WTC11 (cell line): ENCODE results near the gene UBE3C. TPM values are rescaled to one million over a fixed set of nuclear protein-coding genes. Genes with fewer than 3 reads are reported as not detected.
"Not testable (repeated sequence)": the region's sequence is repeated elsewhere in the genome, so short reads cannot be mapped to it uniquely, and the experiment has no call there.

Experiments used
- ATAC-seq: fragments of 200-7000 bp; cut with Tn5 transposase; 2 replicates; pipeline ENCODE4 v1.10.0; 2021; ENCODE audit warnings: mild to moderate bottlenecking, moderate library complexity
- CTCF ChIA-PET: fragments of 300-600 bp; sonication (Branson Sonifier 250); formaldehyde crosslinking; loops from one replicate; lab custom pipeline; 2021; ENCODE audit warnings: antibody characterized with exemption; lab: Charles Lee
- POLR2A ChIA-PET: fragments of 350-600 bp; sonication (Branson Sonifier 250); formaldehyde crosslinking; loops from one replicate; lab custom pipeline; 2021; ENCODE audit warnings: antibody characterized with exemption; lab: Charles Lee
- DNase-seq: peaks from one replicate; pipeline ENCODE4 v3.0.0; 2021; ENCODE audit warnings: low spot score
- H3K27ac Mint-ChIP-seq: 2 replicates; pipeline ENCODE4 v1.8.0; 2021; ENCODE audit warnings: mixed read lengths
- H3K27me3 Mint-ChIP-seq: 2 replicates; pipeline ENCODE4 v1.8.0; 2021; ENCODE audit warnings: low read depth, mild to moderate bottlenecking, moderate library complexity, mixed read lengths
- H3K36me3 Mint-ChIP-seq: 2 replicates; pipeline ENCODE4 v1.8.0; 2021; ENCODE audit warnings: mixed read lengths
- H3K4me1 Mint-ChIP-seq: 2 replicates; pipeline ENCODE4 v1.8.0; 2022; ENCODE audit warnings: mixed read lengths
- H3K4me3 Mint-ChIP-seq: 2 replicates; pipeline ENCODE4 v1.8.0; 2021; ENCODE audit warnings: mild to moderate bottlenecking, moderate library complexity, mixed read lengths
- H3K9me3 Mint-ChIP-seq: 2 replicates; pipeline ENCODE4 v1.8.0; 2021; ENCODE audit warnings: mixed read lengths
- ETV6 ChIP-seq: sonication (generic); formaldehyde crosslinking; IDR thresholded peaks from 2 replicates; pipeline ENCODE4 v1.8.1; 2022; ENCODE audit warnings: mild to moderate bottlenecking, missing genetic modification reagents
- FOXJ3 ChIP-seq: sonication (generic); formaldehyde crosslinking; IDR thresholded peaks from 2 replicates; pipeline ENCODE4 v1.9.0; 2021; ENCODE audit warnings: missing genetic modification reagents, mild to moderate bottlenecking, borderline replicate concordance
- FOXP1 ChIP-seq: sonication (generic); formaldehyde crosslinking; IDR thresholded peaks from 2 replicates; pipeline ENCODE4 v1.8.0; 2022; ENCODE audit warnings: missing genetic modification reagents, mild to moderate bottlenecking, moderate library complexity, borderline replicate concordance
- FOXP4 ChIP-seq: sonication (generic); formaldehyde crosslinking; IDR thresholded peaks from 2 replicates; pipeline ENCODE4 v1.8.0; 2022; ENCODE audit warnings: mild to moderate bottlenecking, missing genetic modification reagents
- GABPB1 ChIP-seq: sonication (generic); formaldehyde crosslinking; IDR thresholded peaks from 2 replicates; pipeline ENCODE4 v1.8.1; 2023; ENCODE audit warnings: mild to moderate bottlenecking, missing genetic modification reagents
- GRHL2 ChIP-seq: fragments of 250-450 bp; sonication (Bioruptor Pico); IDR thresholded peaks from 2 replicates; pipeline ENCODE4 v1.8.0; 2022; ENCODE audit warnings: mild to moderate bottlenecking, moderate library complexity; ENCODE audit not compliant: insufficient replicate concordance, severe bottlenecking
- HMGA2 ChIP-seq: fragments of 250-450 bp; sonication (Bioruptor Pico); IDR thresholded peaks from 2 replicates; pipeline ENCODE4 v1.4.0; 2021; ENCODE audit warnings: mild to moderate bottlenecking, moderate library complexity
- IRF2 ChIP-seq: sonication (generic); formaldehyde crosslinking; IDR thresholded peaks from 2 replicates; pipeline ENCODE4 v1.8.0; 2022; ENCODE audit warnings: low read depth, missing genetic modification reagents, borderline replicate concordance
- MXD4 ChIP-seq: fragments of 250-450 bp; sonication (Bioruptor Pico); IDR thresholded peaks from 2 replicates; pipeline ENCODE4 v1.8.0; 2021; ENCODE audit warnings: mild to moderate bottlenecking, moderate library complexity, borderline replicate concordance
- NFYB ChIP-seq: sonication (generic); formaldehyde crosslinking; conservative IDR thresholded peaks from 2 replicates; pipeline ENCODE4 v1.8.0; 2022; ENCODE audit warnings: low read depth, missing genetic modification reagents
- PRRX2 ChIP-seq: fragments of 250-450 bp; sonication (Bioruptor Pico); IDR thresholded peaks from 2 replicates; pipeline ENCODE4 v1.8.0; 2021; ENCODE audit warnings: mild to moderate bottlenecking
- RELA ChIP-seq: sonication (generic); formaldehyde crosslinking; IDR thresholded peaks from 2 replicates; pipeline ENCODE4 v1.8.1; 2022; ENCODE audit warnings: missing genetic modification reagents, mild to moderate bottlenecking, borderline replicate concordance
- SP1 ChIP-seq: sonication (generic); formaldehyde crosslinking; conservative IDR thresholded peaks from 2 replicates; pipeline ENCODE4 v1.8.1; 2022; ENCODE audit warnings: missing genetic modification reagents
- USF1 ChIP-seq: sonication (generic); formaldehyde crosslinking; IDR thresholded peaks from 2 replicates; pipeline ENCODE4 v1.8.0; 2022; ENCODE audit warnings: mild to moderate bottlenecking, missing genetic modification reagents
- ZNF396 ChIP-seq: fragments of 250-450 bp; sonication (Bioruptor Pico); IDR thresholded peaks from 2 replicates; pipeline ENCODE4 v1.8.0; 2021; ENCODE audit warnings: mild to moderate bottlenecking, moderate library complexity, borderline replicate concordance
- ZNF425 ChIP-seq: fragments of 250-450 bp; sonication (Bioruptor Pico); conservative IDR thresholded peaks from 2 replicates; pipeline ENCODE4 v1.9.0; 2021; ENCODE audit warnings: mild to moderate bottlenecking
- total RNA-seq: library from RNA; stranded (reverse); gene quantifications from 3 replicates; pipeline ENCODE4 v1.2.3, GENCODE V29; 2021
- TF ChIP-seq, protein P1 (sequence below): fragments of 250-450 bp; sonication (Bioruptor Pico); IDR thresholded peaks from 2 replicates; pipeline ENCODE4 v1.8.0; 2021; ENCODE audit warnings: mild to moderate bottlenecking
- TF ChIP-seq, protein P2 (sequence below): sonication (generic); formaldehyde crosslinking; IDR thresholded peaks from 2 replicates; pipeline ENCODE4 v1.8.1; 2023; ENCODE audit warnings: mild to moderate bottlenecking, missing genetic modification reagents, moderate library complexity

UBE3C gene
- total RNA-seq, 1 experiment from 2014 or later = 59.7 TPM

DNA sequence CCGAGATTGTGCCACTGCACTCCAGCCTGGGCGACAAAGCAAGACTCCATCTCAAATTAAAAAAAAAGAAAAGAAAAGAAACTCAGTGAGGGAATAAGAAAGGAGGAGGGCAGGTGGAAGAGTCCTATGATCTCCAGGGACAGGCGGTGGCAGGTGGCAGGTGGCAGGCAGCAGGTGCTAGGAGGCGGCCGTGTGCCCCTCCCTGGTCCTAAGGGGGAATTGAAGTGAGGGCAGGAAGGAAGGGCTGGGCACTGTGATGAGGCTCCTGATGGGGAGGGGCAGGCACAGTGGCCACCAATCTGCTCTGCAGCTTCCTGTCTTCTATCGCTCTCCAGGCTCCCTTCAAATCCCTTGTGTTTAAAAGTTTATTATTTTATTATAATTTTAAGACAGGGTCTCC lies 41.2 kb upstream of the UBE3C start:
- peaks cover 6% of the 10 kb centered on the region for H3K36me3 Mint-ChIP-seq
- no peaks in the 10 kb centered on the region for H3K4me1 Mint-ChIP-seq
- CTCF ChIA-PET = no interaction called here
- no peak overlapping the region for H3K4me3 Mint-ChIP-seq
- TF ChIP-seq MXD4 (CRISPR knock-in tag) (no peak), SP1 (no peak), HMGA2 (CRISPR knock-in tag) (no peak), GRHL2 (CRISPR knock-in tag) (no peak), FOXJ3 (CRISPR knock-in tag) (no peak)
- TF ChIP-seq, protein P1, sequence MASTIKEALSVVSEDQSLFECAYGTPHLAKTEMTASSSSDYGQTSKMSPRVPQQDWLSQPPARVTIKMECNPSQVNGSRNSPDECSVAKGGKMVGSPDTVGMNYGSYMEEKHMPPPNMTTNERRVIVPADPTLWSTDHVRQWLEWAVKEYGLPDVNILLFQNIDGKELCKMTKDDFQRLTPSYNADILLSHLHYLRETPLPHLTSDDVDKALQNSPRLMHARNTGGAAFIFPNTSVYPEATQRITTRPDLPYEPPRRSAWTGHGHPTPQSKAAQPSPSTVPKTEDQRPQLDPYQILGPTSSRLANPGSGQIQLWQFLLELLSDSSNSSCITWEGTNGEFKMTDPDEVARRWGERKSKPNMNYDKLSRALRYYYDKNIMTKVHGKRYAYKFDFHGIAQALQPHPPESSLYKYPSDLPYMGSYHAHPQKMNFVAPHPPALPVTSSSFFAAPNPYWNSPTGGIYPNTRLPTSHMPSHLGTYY (CRISPR knock-in tag) = no peak
- POLR2A ChIA-PET = interaction anchor here (0.7 kb wide), 1 partner anchor 125 kb away, joined by 3 read pairs; no protein-coding TSS in a partner anchor
- H3K9me3 Mint-ChIP-seq = peaks cover 11% of the 10 kb centered on the region
- ATAC-seq = no peak
- H3K27ac Mint-ChIP-seq = no peak overlapping the region
- no peak for DNase-seq
- H3K27me3 Mint-ChIP-seq = peaks cover 8% of the 10 kb centered on the region

DNA sequence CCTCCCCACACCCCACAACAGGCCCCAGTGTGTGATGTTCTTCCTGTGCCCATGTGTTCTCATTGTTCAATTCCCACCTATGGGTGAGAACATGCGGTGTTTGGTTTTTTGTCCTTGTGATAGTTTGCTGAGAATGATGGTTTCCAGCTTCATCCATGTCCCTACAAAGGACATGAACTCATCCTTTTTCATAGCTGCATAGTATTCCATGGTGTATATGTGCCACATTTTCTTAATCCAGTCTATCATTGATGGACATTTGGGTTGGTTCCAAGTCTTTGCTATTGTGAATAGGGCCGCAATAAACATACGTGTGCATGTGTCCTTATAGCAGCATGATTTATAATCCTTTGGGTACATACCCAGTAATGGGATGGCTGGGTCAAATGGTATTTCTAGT lies 38.7 kb upstream of the UBE3C start:
- H3K27me3 Mint-ChIP-seq = peaks cover 20% of the 10 kb centered on the region
- H3K36me3 Mint-ChIP-seq, H3K4me1 Mint-ChIP-seq, DNase-seq, CTCF ChIA-PET, POLR2A ChIA-PET, H3K27ac Mint-ChIP-seq, ATAC-seq, H3K4me3 Mint-ChIP-seq: not testable (repeated sequence)
- peaks cover 17% of the 10 kb centered on the region for H3K9me3 Mint-ChIP-seq

- POLR2A ChIA-PET, H3K4me3 Mint-ChIP-seq, H3K4me1 Mint-ChIP-seq, DNase-seq, CTCF ChIA-PET, ATAC-seq, H3K27ac Mint-ChIP-seq: not testable (repeated sequence)
- H3K36me3 Mint-ChIP-seq = peaks cover 15% of the 10 kb centered on the region
- H3K9me3 Mint-ChIP-seq = peaks cover 47% of the 10 kb centered on the region
- peaks cover 22% of the 10 kb centered on the region for H3K27me3 Mint-ChIP-seq
Measured at GRCh38 chr7:157103641-157104040, 35.1 kb upstream of the UBE3C start.

DNA sequence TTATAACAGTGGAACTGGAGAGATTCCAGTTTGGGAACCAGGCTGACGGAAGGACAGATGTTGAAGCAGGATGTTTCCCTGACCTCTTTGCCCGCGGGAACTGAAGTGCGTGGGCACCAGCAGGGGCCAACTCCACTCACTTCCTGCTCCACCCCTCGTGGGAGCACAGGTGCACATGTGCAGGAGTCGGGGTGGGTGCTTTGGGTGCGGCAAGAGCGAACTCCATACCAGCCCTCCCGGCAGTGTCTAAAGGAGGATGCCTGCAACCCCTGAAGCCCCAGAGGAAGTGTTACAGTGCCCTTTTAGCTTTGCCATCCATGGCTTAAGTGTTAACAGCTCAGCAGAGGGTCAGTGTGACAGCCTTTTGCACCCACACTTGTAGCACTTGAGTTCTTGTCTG lies 27.4 kb upstream of the UBE3C start:
- no peak overlapping the region for H3K4me3 Mint-ChIP-seq
- TF ChIP-seq RELA (CRISPR knock-in tag) = no peak
- TF ChIP-seq ZNF396 = no peak
- no peak for TF ChIP-seq ZNF425 (CRISPR knock-in tag)
- TF ChIP-seq IRF2 (CRISPR knock-in tag) = no peak
- POLR2A ChIA-PET = no interaction called here
- peaks cover 11% of the 10 kb centered on the region for H3K36me3 Mint-ChIP-seq
- H3K4me1 Mint-ChIP-seq = no peaks in the 10 kb centered on the region
- ATAC-seq (no peak), DNase-seq (no peak)
- CTCF ChIA-PET = no interaction called here
- no peak overlapping the region for H3K27ac Mint-ChIP-seq
- peaks cover 55% of the 10 kb centered on the region for H3K9me3 Mint-ChIP-seq
- peaks cover 8% of the 10 kb centered on the region for H3K27me3 Mint-ChIP-seq

- ATAC-seq = no peak
- H3K9me3 Mint-ChIP-seq = peaks cover 47% of the 10 kb centered on the region
- H3K27me3 Mint-ChIP-seq = peaks cover 11% of the 10 kb centered on the region
- DNase-seq = no peak
- peaks cover 4% of the 10 kb centered on the region for H3K36me3 Mint-ChIP-seq
- H3K27ac Mint-ChIP-seq = no peak overlapping the region
- no peak overlapping the region for H3K4me3 Mint-ChIP-seq
- H3K4me1 Mint-ChIP-seq = no peaks in the 10 kb centered on the region
- POLR2A ChIA-PET = no interaction called here
- CTCF ChIA-PET = no interaction called here
- TF ChIP-seq GABPB1 = no peak
- TF ChIP-seq NFYB (CRISPR knock-in tag) = no peak
- TF ChIP-seq USF1 (CRISPR knock-in tag) = no peak
- no peak for TF ChIP-seq FOXP4 (CRISPR knock-in tag)
- TF ChIP-seq FOXP1 (CRISPR knock-in tag) = no peak
- no peak for TF ChIP-seq PRRX2 (CRISPR knock-in tag)
- TF ChIP-seq, protein P2, sequence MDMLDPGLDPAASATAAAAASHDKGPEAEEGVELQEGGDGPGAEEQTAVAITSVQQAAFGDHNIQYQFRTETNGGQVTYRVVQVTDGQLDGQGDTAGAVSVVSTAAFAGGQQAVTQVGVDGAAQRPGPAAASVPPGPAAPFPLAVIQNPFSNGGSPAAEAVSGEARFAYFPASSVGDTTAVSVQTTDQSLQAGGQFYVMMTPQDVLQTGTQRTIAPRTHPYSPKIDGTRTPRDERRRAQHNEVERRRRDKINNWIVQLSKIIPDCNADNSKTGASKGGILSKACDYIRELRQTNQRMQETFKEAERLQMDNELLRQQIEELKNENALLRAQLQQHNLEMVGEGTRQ (CRISPR knock-in tag) = no peak
- no peak for TF ChIP-seq ETV6
Measured at GRCh38 chr7:157112706-157113105, 26.0 kb upstream of the UBE3C start.
